Measurements from ENCODE around the gene TMEM204.

DNA sequence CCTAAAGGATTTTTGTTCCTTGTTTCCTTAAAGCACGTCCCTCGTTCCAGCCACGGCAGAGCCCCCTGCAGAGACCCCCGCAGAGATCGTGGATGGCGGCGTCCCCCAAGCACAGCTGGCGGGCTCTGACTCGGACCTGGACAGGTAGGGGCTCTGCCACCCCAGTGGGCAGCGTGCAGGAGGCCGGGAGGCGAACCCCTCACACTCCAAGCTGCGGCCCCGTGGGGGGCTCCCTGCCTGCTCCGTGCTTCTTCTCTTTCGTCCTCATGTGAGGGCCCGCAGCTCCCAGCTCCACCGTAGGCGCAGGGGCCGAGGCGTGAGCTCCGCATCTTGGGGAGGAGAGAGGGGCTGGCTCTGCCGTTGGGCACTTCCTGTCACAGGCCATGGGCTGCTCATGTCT lies 31.8 kb upstream of the TMEM204 start:
- TF ChIP-seq, protein P1, sequence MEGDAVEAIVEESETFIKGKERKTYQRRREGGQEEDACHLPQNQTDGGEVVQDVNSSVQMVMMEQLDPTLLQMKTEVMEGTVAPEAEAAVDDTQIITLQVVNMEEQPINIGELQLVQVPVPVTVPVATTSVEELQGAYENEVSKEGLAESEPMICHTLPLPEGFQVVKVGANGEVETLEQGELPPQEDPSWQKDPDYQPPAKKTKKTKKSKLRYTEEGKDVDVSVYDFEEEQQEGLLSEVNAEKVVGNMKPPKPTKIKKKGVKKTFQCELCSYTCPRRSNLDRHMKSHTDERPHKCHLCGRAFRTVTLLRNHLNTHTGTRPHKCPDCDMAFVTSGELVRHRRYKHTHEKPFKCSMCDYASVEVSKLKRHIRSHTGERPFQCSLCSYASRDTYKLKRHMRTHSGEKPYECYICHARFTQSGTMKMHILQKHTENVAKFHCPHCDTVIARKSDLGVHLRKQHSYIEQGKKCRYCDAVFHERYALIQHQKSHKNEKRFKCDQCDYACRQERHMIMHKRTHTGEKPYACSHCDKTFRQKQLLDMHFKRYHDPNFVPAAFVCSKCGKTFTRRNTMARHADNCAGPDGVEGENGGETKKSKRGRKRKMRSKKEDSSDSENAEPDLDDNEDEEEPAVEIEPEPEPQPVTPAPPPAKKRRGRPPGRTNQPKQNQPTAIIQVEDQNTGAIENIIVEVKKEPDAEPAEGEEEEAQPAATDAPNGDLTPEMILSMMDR (conservative IDR thresholded peaks at IDR 0.05 in 1 of 2, IDR thresholded peaks at IDR 0.05 in 1 of 2; ENCODE audit: extremely low read depth in 1 of 2, insufficient read depth in 1 of 2, low read depth in 1 of 2, low read length in 2 of 2) = no peak
- TF ChIP-seq EZH2 (IDR thresholded peaks at IDR 0.05; ENCODE audit: borderline replicate concordance, low read length) = no peak

All from mammary epithelial cell (primary cell).